Measurements from ENCODE around the gene DLST. TPM values are rescaled to one million over a fixed set of nuclear protein-coding genes. Genes with fewer than 3 reads are reported as not detected.
A peak's percentile ranks its signal among the peaks of the same experiment; 100 is the strongest.

The DLST gene
- total and polyA plus RNA-seq, 7 donors = 66.1 to 114 (median 72.4) TPM

DNA sequence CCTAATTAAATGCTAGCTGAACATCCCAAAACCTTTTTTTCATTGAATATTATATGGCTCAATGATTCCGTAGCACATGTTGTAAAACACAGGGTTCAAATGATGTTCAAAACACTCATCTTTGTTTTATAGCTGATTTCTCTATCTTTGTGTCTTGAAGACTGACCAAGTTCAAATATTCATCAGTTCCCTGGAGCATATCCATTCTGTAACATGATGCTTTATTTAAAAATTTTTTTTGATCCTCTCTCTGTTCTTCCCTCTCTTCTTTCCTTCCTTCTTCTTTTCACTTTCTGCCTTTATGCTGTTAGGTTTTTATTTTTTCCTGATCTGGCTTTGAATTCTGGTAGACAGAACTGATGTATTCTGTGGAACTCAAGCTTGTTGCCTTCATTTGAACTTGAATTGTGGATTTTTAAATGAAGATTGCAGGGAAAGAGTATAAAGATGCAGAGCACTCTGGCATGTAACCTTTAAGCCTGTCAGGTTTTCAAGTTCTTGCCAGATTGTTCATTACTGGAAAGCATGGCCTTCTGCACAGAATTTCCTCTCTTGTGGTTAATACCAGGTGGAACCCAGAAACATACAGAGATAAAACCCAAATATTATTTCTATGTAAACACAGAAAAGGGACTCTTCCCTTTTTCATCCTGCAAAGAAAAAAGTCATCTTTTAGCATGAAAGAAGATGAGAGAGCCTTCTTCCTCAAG lies 45.3 kb upstream of the DLST start:
- DNase-seq = no peak
- H3K36me3 ChIP-seq = peaks cover 0 to 39% (median 7%) of the 10 kb centered on the region in 4 donors
- H3K27ac ChIP-seq = no peak overlapping the region
- 82 to 83% methylated on average over 1 of the region's 1 CpG for WGBS, 2 donors
- H3K4me1 ChIP-seq = no peaks in the 10 kb centered on the region
- intact Hi-C loops (cut with DNase I) = no loop called here
- H3K4me3 ChIP-seq = no peak overlapping the region
- no peaks in the 10 kb centered on the region for H3K27me3 ChIP-seq
- TF ChIP-seq POLR2AphosphoS5 (IDR thresholded peaks at IDR 0.05) (no peak), EP300 (IDR thresholded peaks at IDR 0.05) (no peak), POLR2A (IDR thresholded peaks at IDR 0.05) (no peak)
- TF ChIP-seq, protein P1, sequence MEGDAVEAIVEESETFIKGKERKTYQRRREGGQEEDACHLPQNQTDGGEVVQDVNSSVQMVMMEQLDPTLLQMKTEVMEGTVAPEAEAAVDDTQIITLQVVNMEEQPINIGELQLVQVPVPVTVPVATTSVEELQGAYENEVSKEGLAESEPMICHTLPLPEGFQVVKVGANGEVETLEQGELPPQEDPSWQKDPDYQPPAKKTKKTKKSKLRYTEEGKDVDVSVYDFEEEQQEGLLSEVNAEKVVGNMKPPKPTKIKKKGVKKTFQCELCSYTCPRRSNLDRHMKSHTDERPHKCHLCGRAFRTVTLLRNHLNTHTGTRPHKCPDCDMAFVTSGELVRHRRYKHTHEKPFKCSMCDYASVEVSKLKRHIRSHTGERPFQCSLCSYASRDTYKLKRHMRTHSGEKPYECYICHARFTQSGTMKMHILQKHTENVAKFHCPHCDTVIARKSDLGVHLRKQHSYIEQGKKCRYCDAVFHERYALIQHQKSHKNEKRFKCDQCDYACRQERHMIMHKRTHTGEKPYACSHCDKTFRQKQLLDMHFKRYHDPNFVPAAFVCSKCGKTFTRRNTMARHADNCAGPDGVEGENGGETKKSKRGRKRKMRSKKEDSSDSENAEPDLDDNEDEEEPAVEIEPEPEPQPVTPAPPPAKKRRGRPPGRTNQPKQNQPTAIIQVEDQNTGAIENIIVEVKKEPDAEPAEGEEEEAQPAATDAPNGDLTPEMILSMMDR (IDR thresholded peaks at IDR 0.05) = no peak
- no peaks in the 10 kb centered on the region for H3K9me3 ChIP-seq

DNA sequence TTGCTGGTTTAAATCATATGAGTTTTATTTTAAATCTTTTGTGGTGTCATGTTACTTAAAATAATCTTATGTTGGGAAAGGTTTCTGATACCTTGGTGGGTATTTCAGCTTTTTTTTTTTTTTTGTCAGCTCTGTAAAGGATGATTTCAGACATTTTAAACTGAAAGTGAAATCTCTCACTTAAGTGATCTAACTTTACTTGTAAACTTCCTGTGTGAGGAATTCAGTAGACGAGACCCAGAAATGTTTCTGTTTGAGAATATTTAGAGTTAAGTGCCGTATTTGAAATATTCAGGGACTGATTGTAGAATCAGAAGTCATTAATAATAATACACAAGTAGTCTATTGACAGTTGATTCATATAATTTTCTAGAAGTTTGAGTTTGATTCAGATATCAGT lies 43.5 kb upstream of the DLST start:
- Histone ChIP-seq H3K9me3 (no peaks in the 10 kb centered on the region), H3K27ac (peak overlapping the region in 3 of 4 donors; percentile 23 to 45 (median 25)), H3K36me3 (peaks cover 0 to 27% (median 7%) of the 10 kb centered on the region in 4 donors), H3K4me1 (no peaks in the 10 kb centered on the region), H3K27me3 (no peaks in the 10 kb centered on the region), H3K4me3 (peak overlapping the region in 1 of 4 donors; percentile 8)
- intact Hi-C loops (cut with DNase I) = no loop called here
- TF ChIP-seq, protein P1 (IDR thresholded peaks at IDR 0.05) = no peak
- no peak for TF ChIP-seq EP300 (IDR thresholded peaks at IDR 0.05)
- TF ChIP-seq POLR2AphosphoS5 (IDR thresholded peaks at IDR 0.05) = no peak
- TF ChIP-seq POLR2A (IDR thresholded peaks at IDR 0.05) = no peak
- DNase-seq = no peak
- 25 to 70% methylated on average over 2 of the region's 2 CpGs for WGBS, 2 donors

DNA sequence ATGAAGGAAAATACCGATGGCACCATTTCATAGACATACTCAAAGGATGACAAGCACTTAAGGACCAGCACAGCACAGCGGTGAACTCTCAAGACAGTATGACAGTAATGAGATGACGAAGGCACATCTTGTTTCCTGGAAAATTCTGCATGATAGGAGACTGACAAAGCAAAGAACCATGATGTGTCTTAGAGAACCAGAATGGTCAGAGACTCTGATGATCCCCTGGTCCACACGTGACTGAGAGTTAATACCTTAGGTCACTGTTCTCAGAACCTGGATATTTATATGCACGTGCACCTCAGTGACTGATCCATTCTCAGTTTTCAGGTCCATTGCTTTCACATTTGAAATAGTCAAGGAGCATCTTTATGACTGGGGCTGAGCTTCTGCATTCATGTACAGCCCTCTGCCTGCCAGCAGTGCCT lies 41.1 kb upstream of the DLST start:
- Histone ChIP-seq H3K4me1 (no peaks in the 10 kb centered on the region), H3K27me3 (no peaks in the 10 kb centered on the region), H3K9me3 (no peaks in the 10 kb centered on the region), H3K36me3 (peaks cover 0 to 16% (median 4%) of the 10 kb centered on the region in 4 donors), H3K4me3 (no peak overlapping the region), H3K27ac (no peak overlapping the region)
- intact Hi-C loops (cut with DNase I) = no loop called here
- 85 to 90% methylated on average over 5 of the region's 5 CpGs for WGBS, 2 donors
- DNase-seq = no peak
- no peak for TF ChIP-seq POLR2AphosphoS5 (IDR thresholded peaks at IDR 0.05)

DNA sequence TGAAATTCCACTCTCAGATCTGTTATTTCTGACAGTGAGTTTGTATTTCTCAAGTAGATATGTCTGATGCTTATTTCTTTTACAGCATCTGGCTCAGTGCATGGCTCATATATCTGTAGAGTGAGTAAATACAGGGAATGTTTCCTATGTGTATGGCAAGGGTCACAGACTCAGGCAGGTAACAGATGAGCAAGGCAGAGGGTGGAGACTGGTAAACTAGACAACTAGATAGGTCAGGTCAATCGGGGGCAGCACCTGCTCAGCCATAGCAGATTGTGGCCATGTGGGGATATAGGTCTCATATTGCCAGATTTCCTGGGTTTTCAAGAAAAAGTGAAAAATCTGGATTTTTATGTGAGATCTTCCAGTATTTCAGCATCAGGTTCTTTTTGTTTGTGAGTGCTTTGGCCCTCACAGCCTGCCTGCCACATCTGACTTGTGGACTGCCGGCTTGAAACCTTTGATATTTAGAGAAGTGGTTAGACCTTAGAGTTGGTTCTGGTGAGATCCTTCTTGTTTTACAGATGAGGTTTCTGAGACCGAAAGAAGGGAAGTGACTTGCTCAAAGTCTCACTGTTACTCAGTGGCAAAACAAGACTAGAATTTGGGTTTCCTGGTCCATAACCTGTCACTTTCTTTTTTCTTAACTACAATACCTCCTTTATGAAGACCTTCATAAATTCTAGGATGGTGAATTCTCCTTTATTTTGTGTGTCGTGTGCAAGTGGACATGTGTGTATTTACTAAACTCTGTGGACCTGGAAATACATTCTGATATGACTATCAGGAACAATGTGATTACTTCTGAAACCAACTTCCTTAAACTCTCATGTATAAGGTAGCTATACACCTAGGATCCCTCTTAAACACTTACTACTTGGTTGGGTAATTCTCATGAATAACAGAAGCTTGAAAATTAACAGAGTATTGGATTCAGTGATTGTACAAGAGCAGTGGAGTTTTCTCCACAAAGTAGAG lies 40.2 kb upstream of the DLST start:
- no peak for DNase-seq
- Histone ChIP-seq H3K36me3 (peaks cover 0 to 10% (median 2%) of the 10 kb centered on the region in 4 donors), H3K27me3 (no peaks in the 10 kb centered on the region), H3K27ac (no peak overlapping the region), H3K9me3 (no peaks in the 10 kb centered on the region), H3K4me3 (no peak overlapping the region), H3K4me1 (no peaks in the 10 kb centered on the region)
- TF ChIP-seq POLR2A (IDR thresholded peaks at IDR 0.05) (no peak), EP300 (IDR thresholded peaks at IDR 0.05) (no peak), POLR2AphosphoS5 (IDR thresholded peaks at IDR 0.05) (no peak)
- TF ChIP-seq, protein P1 (IDR thresholded peaks at IDR 0.05) = no peak
- intact Hi-C loops (cut with DNase I) = no loop called here
- 64 to 83% methylated on average over 4 of the region's 4 CpGs for WGBS, 2 donors

DNA sequence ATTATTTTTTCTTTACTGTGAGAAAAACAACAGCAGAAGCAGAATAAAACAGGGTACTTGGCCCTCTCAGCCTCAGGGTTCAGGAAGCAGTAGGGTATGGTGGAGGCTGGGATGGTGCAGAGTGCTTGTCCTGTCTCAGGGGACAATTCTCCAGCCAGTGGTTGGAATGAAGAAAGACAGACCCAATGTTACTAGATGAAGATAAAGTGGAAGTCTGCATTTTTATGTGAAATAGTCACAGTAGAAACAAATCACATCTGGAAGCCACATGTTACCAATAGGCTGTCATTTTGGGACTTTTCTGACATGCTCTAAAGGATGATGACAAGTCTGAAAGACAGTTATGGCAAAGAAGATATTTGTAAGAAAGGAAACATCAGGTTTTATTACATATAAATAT lies 38.1 kb upstream of the DLST start:
- H3K27me3 ChIP-seq = no peaks in the 10 kb centered on the region
- TF ChIP-seq POLR2A (IDR thresholded peaks at IDR 0.05) = no peak
- TF ChIP-seq POLR2AphosphoS5 (IDR thresholded peaks at IDR 0.05) = peak in 1 of 4 donors; percentile 30
- no peaks in the 10 kb centered on the region for H3K4me1 ChIP-seq
- peaks cover 0 to 10% (median 2%) of the 10 kb centered on the region in 4 donors for H3K36me3 ChIP-seq
- DNase-seq = no peak
- H3K27ac ChIP-seq = no peak overlapping the region
- H3K4me3 ChIP-seq = no peak overlapping the region
- no peaks in the 10 kb centered on the region for H3K9me3 ChIP-seq
- intact Hi-C loops (cut with DNase I) = no loop called here

All from sigmoid colon (tissue), 7 donors.